Epidermal melanocyte (primary cell): ENCODE measurements around the gene GNA15.
A peak's percentile ranks its signal among the peaks of the same experiment; 100 is the strongest.
"Not testable (repeated sequence)": the region's sequence is repeated elsewhere in the genome, so short reads cannot be mapped to it uniquely, and the experiment has no call there.

Experiments
- DNase-seq: peaks from one replicate; pipeline ENCODE4 v3.0.0; 2011; ENCODE audit warnings: low spot score; ENCODE audit not compliant: insufficient read length

Gene GNA15

DNA sequence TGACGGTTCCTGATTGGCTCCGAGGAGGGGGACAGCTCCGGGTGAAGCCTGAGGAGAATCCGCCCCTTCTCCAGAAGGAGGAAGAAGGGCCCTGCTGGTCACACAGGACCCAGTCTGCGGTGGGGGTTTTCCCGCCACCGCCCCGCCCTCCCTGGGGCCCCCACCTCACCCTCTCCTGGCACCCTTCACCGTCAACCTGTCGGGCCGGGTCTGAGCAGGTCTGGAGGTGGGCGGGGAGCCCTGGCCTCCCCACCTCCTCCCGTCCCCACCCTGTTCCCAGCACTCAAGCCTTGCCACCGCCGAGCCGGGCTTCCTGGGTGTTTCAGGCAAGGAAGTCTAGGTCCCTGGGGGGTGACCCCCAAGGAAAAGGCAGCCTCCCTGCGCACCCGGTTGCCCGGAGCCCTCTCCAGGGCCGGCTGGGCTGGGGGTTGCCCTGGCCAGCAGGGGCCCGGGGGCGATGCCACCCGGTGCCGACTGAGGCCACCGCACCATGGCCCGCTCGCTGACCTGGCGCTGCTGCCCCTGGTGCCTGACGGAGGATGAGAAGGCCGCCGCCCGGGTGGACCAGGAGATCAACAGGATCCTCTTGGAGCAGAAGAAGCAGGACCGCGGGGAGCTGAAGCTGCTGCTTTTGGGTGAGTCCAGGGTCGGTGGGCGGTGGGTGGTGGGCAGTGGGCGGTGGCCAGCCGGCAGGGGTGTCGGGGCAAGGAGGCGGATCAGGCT, at the start of gene GNA15:
Gene GNA15, plus strand, starts transcription at position 73 of the 723 bp plus-strand sequence. Its CDS starts 418 bp downstream, at position 491.
- DNase-seq = no peak

DNA sequence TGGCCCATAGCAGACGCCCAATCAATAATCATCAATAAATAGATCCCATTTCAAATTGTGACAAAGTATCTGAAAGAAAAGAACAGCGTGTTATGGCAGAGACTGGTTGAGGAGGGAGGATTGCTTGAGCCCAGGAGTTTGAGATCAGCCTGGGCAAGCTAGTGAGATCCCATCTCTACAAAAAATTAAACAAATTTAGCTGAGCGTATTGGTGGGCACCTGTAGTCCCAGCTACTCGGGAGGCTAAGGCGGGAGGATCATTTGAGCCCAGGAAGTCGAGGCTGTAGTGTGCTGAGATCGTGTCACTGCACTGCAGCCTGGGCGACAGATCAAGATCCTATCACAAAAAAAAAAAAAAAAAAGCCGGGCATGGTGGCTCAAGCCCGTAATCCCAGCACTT, 48.1 kb upstream of the GNA15 start:
- DNase-seq = no peak

DNA sequence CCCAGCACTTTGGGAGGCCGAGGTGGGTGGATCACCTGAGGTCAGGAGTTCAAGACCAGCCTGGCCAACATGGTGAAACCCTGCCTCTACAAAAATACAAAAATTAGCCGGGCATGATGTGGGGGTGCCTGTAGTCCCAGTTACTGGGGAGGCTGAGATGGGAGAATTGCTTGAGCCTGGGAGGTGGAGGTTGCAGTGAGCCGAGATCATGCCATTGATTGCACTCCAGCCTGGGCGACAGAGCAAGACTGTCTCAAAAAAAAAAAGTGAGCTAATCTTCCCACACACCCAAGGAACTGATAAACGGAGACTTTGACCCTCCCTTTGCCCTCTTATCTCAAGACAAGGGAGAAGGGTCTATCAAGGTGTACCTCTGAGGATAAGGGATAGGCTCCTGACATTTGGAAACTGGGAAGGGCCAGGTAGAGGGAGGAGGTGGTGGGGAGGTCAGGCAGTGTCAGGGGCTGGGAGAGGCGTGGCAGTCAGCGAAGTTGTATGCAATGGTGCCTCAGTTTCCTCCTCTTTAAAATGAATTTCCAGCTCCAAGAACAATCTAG, 46.5 kb upstream of the GNA15 start:
- DNase-seq = not testable (repeated sequence)

- DNase-seq = no peak
Observed at GRCh38 chr19:3094601-3095440, 41.0 kb upstream of the GNA15 start.

DNA sequence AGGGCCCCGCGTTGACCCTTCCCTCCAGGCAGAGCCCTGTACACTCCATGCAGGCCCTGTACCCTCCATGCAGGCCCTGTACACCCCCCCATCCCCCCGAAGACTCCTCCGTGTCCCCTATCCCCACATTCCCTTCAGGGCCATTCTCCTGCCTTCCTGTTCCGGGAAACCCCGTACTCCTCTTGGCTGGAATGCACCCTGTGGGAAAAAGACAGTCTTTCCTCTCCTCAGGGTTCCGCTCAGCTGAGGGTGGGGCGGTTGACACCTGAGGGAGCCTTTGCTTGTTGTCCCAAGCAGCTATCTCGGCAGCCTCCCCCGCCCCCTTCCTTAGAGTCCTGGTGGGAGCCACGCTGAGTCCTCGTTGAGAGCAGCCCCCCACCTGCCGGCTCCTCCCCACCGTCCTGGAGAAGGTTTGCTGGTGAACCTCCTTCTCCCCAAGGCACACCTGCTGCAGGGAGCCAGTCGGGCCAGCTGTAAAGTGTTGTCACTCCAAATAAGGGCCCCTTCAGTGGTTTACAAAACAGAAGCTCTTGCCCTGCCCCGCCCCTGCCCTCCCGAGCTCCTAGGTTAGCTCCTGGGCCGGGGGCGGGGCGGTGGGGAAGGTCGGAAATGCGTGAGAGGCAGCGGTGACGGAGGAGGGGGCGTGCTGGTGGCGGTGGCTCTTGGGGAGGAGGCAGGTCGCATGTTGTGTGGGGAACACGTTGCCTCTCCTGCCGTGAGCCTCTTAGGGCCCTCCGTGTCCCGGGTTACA, 40.2 kb upstream of the GNA15 start:
- no peak for DNase-seq

DNA sequence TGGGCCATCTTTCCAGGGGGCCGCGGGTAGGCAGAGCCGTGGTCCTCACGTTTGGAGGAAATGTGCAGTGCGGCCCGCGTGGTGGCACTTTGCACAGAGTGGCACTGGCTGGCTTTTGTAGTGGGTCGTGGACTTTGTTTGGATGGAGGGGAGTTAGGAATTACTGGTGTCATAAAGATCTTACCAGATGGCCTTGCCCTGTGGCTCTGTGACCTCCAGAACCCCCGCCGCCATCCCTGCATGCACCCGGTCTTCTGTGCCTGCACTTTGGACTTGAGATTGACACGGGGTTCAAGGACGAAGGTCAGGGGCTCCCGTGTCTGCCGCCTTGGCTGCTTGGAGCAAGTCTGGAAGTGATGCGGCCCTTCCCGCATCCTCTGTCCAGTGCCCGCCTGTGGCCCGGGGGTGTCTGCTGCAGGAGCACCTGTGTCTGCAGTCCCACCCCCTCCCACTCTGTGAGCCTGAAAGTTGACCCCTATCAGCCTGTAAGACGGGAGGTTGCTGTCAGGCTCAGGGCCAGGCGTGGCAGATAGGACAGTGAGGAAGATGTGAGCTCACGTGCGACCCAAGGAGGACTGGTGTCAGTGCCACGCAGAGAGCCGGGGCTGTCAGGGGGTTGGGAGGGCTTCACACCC, 39.4 kb upstream of the GNA15 start:
- DNase-seq = no peak

DNA sequence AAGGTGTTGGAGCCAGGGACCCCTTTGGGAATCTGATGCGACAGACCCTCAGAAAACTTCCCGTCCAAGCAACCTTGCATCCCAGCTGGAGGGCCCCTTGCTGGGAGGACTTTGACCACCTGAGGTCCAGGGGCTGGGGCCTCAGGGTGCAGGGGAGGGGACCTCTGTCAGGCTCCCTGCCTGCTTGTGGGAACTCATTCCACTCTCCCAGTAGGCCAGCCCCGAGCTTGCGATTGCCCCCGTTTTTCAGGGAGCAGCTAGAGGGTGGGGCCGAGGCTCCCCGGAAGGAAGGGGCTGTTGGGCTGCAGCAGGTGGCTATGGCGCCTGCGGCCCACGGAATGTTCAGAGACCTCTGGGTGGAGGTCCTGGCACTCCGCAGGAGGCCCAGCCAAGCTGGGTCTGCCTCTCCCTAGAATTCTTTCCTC, 38.9 kb upstream of the GNA15 start:
- DNase-seq = no peak

- DNase-seq = no peak
Observed at GRCh38 chr19:3097442-3097871, 38.4 kb upstream of the GNA15 start.

DNA sequence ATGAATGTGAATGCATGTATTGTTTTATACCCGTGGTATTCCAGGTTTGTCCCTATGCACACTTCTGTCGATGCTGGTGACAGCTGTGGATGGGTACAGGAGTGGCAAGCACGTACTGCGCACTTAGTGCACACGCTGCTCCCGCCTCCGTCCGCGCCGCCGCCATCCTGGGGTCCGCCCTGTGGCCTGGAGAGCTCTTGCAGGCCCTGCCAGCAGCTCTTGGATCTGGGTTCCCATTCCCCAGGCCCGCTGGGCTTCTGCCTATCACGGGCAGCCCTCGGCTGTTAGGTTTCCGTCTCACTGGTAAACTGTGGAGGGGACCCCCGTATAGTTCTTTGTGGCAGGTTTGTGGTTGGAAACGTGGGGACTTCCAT, 37.7 kb upstream of the GNA15 start:
- DNase-seq = peak; percentile 42

GRCh38 chr19:3098515-3099346, 37.1 kb upstream of the GNA15 start:
- peak; percentile 43 for DNase-seq

GRCh38 chr19:3099347-3100145, 36.3 kb upstream of the GNA15 start:
- peak; percentile 11 for DNase-seq

DNA sequence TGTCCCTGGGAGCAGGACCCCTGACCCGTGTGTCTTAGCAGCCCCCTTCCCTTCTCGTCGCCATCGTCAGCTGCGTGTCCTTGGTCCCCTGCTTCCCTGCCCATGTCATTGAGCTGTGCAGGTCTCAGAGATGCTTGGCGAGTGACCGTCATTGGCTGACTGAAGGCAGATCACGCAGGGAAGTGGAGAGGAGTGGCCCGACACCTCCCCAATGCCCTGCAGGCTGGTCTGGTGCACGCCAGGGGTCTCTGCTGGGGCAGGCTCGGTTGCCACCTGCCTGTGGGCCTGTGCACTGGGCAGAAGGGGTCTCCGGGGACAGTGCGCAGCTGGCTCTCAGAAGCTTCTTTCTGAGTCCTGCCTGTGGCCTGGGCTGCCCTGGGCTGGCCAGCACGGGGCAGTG, 35.5 kb upstream of the GNA15 start:
- DNase-seq = peak; percentile 5

DNA sequence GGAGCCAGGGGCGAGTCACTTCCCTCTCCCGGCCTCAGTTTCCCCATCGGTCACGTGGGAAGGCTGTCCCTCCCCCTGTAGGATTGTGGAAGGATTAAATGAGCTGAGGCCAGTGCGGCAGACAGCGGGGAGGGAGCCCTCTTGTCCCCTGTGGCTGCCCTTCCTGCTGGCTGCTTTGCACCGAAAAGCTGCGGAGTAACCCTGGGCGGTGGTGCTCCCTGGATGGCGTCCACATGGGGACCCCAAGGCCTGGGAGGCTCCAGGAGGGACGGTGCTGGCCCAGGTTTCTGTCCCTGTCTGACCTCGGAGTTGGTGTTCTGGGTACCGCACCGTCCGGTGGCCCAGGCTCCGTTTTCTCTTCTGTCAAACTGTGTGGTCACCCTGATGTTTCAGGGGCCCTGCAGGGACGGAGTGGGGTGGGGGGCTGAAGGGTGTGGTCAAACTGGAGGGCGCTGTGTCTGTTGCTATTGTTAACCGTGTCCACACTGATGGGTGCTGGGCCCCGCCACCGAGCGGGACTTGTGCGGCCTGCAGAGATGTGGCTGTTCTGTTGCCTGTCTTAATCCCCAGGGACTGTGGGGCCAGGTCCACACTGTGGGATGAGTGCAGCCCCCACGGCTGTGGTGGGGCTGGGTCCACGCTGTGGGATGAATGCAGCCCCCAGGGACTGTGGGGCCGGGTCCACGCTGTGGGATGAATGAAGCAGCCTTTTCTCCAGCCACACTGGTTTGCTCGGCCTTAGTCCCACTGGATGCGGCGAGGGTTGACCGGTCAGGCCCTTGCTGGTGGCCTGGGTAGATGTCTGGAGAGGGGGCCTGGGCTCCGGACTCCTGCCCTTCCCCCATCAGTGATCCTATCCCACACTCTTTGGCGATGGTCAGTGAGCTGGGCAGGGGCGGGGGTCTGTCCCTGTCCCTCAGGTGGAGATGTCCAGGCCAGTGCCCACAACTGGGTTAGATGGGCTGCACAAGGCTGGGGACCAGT, 34.8 kb upstream of the GNA15 start:
- peak; percentile 1 for DNase-seq

GRCh38 chr19:3102239-3103140, 33.3 kb upstream of the GNA15 start:
- no peak for DNase-seq

DNA sequence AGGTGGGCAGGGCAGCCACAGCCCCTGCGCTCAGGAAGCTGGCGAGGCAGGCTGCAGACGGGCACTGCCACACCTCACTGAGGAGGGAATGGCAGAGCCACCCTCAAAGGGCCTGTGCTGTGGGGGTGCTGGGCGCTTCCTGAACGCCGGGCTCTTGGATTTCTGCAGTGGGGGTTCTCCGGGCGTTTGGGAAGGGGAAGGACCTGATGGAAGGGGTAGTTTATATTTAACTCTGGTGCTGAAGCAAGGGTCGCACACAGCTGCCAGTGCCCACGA, 31.2 kb upstream of the GNA15 start:
- no peak for DNase-seq

- DNase-seq = no peak
Observed at GRCh38 chr19:3105641-3106508, 30.0 kb upstream of the GNA15 start.
